Choroid plexus epithelial cell (primary cell): ENCODE data around the gene GPR3.
"Not testable (repeated sequence)": the region's sequence is repeated elsewhere in the genome, so short reads cannot be mapped to it uniquely, and the experiment has no call there.

Experiments used
- DNase-seq: peaks from one replicate; pipeline ENCODE4 v3.0.0-alpha.2; 2010; ENCODE audit warnings: low read depth
- H3K4me3 ChIP-seq: 2 replicates; pipeline ENCODE4 v1.5.1; 2011; ENCODE audit warnings: low read depth, mild to moderate bottlenecking, control low read depth, low read length, moderate library complexity
- CTCF ChIP-seq: conservative IDR thresholded peaks from 2 replicates; pipeline ENCODE4 v1.5.1; 2011; ENCODE audit warnings: low read depth, mild to moderate bottlenecking, control low read depth, inconsistent platforms, low read length, moderate library complexity

GPR3 gene

GRCh38 chr1:27403065-27403726, 10.8 kb downstream of the GPR3 start:
- no peak overlapping the region for H3K4me3 ChIP-seq
- TF ChIP-seq CTCF, result peak; percentile 59
- peak; percentile 55 for DNase-seq

- no peak for DNase-seq
- H3K4me3 ChIP-seq, result no peak overlapping the region
- TF ChIP-seq CTCF, result no peak
Measured at GRCh38 chr1:27403931-27404330, 11.5 kb downstream of the GPR3 start.

- no peak overlapping the region for H3K4me3 ChIP-seq
- TF ChIP-seq CTCF, result no peak
- peak; percentile 64 for DNase-seq
Measured at GRCh38 chr1:27405074-27405473, 12.7 kb downstream of the GPR3 start.

DNA sequence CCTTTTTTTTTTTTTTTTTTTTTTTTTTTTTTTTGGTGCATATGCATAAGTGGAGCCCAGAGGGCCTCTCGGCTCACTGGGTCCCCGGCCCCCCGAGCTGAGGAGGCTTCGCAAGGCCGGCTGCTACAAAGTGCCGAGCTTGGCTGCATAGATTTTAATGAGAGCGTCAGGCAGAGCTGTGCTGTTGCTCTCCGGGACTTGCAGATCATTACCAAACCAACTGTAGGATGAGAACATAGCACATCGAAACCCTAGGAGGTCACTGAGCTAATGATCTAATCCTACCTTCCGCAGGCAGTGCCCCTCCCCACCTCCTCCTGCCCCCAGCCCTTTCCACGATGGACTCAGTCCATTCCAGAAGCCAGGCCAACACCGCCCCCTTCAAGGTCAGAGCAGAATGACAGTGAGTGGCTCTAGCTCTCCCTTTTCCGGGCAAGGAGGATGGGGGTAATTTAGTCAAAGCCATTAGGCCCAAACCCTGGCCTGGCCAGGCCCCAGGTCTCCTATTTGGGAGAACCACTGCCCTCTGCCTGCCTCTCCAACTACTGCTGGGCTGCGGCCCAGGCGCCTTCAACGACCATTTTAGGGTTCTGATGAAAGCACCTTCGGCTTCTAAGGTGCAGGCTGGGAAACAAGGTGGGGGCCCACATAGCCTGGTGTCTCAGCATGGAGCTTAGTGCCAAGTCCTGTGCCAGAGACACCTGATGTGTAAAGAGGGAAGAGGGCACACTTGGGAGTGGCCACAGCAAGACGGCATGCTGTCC, 13.4 kb downstream of the GPR3 start:
- H3K4me3 ChIP-seq, DNase-seq: not testable (repeated sequence)

- no peak for DNase-seq
- no peak overlapping the region for H3K4me3 ChIP-seq
- TF ChIP-seq CTCF, result no peak
Measured at GRCh38 chr1:27406362-27406680, 13.9 kb downstream of the GPR3 start.

- DNase-seq, result not testable (repeated sequence)
Measured at GRCh38 chr1:27406791-27407190, 14.4 kb downstream of the GPR3 start.

DNA sequence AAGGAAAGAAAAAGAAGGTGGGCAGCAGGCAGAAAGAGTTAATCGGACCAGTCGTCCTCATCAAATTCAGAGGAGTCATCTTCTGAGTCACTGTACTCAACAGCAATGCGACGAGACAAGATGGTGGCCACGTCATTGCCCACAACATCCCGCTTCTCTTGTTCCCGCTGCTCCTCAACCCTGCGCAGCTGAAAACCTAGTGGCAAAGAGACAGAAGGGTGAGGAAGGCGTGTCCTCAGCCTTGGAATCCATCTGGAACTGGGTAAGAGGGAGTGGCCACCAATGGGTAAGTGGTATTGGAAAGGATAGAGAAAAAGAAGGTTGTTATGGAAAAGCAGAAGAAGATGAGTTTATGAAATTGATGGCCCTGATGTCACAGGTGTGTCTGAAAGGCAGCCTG, 15.7 kb downstream of the GPR3 start:
- no peak for DNase-seq
- no peak for TF ChIP-seq CTCF
- no peak overlapping the region for H3K4me3 ChIP-seq

More at GRCh38 chr1:27406791-27407190, 14.4 kb downstream of the GPR3 start:
- H3K4me3 ChIP-seq, result not testable (repeated sequence)

GRCh38 chr1:27409669-27410068, 17.2 kb downstream of the GPR3 start:
- no peak for DNase-seq
- TF ChIP-seq CTCF, result no peak
- H3K4me3 ChIP-seq, result no peak overlapping the region
